Hindlimb muscle (tissue), 1 donor: ENCODE measurements around the gene ABLIM1. TPM values are rescaled to one million over a fixed set of nuclear protein-coding genes. Genes with fewer than 3 reads are reported as not detected.
A peak's percentile ranks its signal among the peaks of the same experiment; 100 is the strongest.
"Not testable (repeated sequence)": the region's sequence is repeated elsewhere in the genome, so short reads cannot be mapped to it uniquely, and the experiment has no call there.

Experiments used
- DNase-seq: peaks from one replicate; pipeline ENCODE4 v3.0.0-alpha.2; 2013
- polyA plus RNA-seq: library from polyadenylated mRNA; unstranded; fragments of 120-200 nt; gene quantifications from one replicate; pipeline ENCODE4 v1.2.1, GENCODE V29; 2013; ENCODE audit not compliant: insufficient read length

ABLIM1 gene
- 43.9 TPM for polyA plus RNA-seq

DNA sequence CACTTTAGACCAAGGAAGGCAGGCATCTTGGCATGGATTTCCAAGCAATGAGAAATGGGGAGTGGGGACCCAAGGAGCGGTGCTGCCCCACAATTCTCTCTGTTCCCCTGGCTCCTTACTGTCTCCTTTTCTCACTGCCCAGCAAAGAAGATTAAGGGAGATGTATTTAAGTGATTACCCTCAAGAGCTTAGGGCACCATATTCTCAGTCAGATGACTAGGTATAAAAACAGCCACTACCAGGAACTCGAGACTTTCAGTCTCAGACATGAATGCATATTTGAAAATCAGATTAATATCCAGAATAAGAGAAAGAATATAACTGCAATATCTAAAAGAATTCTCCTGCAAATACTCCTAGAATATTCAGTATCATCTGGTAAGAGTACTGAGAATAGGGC is at the start of gene ABLIM1:
TSS of gene ABLIM1 (minus strand) at position 101 of the 400 bp plus-strand sequence. CDS start at position 26, 75 bp downstream.
- DNase-seq, result no peak

DNA sequence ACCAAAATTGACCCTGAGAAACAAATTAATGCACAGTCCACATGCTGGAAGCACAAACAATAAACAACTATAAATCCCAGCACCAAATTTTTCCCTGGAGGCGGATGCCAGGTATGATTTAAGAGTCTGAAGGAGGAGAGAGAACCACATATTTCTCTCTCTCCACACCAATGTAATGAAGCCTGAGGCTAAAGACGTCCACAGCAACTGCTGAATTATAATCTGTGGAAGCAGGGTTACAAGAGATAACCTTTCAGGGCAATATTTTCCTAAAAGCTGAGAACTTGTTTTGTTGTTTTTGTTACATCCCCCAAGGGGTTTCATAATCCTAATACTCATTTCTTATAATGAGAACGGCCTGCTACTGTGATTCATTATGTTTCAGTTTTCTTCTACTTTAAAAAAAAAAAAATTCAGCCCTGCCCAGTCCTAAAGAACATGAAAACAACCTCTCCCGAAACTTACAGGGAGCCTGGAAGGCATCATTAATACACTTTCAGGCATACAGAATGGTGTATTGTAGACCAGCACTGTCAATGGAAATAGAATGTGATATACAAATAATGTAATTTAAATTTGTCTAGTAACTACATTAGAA is 48.5 kb upstream of the ABLIM1 start:
- DNase-seq, result no peak

DNA sequence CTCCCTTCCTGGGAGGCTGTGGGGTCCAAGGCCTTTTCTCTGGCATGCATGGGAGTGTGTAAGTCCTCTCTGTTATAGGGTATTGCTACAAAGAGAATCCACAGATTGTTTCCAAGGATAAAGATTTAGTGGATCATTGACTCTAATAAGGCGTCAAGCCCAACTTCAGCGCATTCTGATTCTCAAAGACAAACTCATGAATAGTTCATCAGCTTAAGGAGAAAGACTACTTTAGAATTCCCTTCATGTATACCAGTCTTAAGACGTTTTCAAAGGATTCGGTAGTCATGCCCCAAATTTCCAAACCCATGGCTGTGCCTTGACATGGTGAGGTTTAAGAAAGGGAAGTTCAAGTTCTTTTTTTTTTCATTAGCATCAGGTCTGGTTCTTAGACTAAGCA is 46.6 kb upstream of the ABLIM1 start:
- DNase-seq, result no peak

DNA sequence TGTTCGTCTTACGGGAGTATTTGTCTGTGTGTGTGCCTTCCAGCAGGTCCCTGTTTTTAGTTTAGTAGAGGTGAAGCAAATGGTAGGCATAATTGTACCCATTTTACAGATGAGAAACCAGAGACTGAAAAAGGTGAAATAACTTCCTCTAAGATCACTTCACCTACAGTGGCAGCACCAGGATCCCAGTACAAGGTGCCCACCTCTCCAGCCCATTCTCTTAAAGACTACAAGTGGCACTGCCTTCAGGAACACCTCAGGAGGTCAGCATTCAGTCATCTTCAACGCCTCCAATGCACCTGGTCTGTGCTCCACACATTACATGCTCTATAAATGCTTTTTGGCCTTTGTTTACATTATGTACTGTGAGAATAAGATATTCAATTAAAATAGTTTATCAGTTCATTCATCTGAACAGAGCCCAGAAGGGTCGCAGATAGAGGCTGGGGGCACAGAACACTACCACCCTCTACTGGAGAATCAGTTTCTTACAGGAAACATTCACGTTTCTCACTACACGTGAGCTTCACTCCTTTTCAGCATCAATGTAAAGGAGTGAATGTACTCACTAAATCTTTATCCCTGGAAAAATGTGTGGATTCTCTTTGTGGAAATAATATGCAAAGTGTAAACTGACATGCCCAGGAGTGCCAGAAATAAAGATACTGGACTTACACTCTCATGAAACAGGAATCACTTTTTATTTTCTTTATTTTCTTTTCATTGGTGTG is 45.5 kb upstream of the ABLIM1 start:
- DNase-seq, result no peak

DNA sequence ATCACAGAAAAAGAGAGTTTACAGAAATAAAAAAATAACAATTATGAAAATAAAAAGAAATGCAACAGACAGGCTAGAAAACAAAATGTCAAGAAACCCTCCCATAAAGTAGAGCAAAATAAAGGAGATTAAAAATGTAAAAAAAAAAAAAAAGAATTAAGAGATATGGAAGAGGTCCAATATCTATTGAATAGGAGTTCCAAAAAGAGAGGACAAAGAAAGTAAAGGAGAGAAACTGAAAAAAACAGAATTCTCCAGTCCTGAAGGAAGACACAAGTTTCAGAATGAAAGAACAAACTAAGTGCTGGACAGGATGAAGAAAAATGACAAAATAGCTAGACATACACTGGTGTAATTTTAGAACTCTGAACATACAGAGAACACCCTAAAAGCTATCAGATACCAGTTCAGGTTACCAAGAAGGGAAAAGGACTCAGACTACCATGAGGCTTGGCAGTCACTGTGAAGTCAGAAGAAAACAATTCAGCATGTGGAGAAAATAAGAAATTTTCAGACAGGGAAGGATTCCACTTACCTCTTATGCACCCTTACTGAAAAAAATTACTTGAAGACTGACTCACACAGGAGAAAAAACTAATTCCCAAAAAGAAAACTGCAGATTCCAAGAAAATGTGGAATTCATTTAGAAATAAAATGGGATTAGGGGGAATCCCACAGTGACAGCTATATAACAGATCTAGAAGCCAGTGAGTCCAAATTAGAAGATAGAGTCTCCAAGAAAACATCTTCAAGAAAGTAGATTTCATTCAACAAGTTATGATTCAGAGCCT is 40.4 kb upstream of the ABLIM1 start:
- no peak for DNase-seq

DNA sequence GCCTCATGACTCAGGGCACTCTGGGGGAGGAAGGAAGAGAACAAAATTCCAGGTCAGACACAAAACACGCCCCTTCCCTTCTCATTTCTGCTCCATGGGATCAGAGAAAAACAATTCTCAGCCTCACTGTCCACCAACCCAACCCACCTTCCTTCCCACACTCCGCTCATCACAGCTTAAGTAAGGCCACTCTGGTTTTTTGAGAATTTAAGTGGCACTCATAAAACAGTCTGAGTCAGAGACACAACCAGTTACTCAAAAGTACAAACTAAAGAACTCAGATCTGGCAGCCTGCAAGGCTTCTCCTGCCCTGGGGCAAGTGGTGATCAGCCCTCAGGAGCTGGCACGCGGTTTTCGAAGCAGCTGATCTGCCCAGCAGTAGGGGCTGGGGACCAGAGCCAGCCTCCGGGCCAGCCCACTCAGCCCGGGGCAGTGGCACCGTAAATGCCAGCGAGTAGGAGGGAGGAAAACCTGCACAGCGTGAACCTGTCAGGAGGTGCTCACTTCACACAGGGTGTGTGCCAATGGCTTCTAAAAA is 39.1 kb upstream of the ABLIM1 start:
- DNase-seq, result no peak

DNA sequence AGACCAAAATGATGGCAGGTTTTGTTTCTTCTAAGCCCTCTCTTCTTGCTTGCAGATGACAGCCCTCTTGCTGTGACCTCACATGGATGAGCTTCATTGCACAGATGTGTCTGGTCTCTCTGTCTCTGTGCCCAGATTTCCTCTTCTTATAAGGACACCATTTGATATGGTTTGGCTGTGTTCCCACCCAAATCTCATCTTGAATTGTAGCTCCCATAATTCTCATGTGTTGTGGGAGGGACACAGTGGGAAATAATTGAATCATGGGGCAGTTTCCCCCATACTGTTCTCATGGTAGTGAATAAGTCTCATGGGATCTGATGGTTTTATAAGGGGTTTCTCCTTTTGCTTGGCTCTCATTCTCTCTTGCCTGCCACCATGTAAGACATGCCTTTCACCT is 38.2 kb upstream of the ABLIM1 start:
- not testable (repeated sequence) for DNase-seq

DNA sequence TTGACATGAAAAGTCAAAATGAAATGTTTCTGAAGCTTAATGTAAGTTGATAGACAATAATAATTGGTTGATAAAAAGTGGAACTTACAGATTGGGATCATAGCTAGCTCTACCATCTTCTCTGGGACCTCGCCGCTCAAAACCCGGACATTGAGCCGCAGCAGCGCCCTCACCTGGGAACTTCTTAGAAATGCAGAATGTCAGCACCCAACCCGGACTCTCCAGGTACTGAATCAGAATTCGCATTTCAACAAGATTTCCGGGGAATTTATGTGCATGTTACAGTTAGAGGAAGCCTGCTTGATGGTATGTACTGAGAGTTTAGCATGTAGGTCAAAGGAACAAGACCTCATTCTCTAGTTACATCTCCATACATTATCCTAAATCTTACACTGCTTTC is 36.7 kb upstream of the ABLIM1 start:
- no peak for DNase-seq

DNA sequence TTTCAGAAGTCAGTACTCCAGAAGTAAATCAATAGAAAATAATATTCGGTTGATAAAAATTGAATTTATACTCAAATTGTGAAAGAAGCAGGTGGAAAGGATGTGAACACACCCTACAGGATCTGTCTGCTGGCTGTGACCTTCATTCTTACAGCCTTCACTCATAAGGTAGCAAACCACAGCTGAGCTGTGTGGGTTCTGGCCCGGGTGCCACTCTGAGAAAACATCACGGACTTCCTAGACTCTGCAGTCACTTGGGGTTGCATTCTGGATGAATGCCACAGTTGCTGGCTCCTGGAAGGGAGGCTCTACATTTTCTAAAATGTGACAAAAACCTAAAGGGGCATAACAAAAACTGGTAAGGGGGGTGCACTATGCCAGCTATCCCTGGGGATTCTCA is 36.0 kb upstream of the ABLIM1 start:
- no peak for DNase-seq

DNA sequence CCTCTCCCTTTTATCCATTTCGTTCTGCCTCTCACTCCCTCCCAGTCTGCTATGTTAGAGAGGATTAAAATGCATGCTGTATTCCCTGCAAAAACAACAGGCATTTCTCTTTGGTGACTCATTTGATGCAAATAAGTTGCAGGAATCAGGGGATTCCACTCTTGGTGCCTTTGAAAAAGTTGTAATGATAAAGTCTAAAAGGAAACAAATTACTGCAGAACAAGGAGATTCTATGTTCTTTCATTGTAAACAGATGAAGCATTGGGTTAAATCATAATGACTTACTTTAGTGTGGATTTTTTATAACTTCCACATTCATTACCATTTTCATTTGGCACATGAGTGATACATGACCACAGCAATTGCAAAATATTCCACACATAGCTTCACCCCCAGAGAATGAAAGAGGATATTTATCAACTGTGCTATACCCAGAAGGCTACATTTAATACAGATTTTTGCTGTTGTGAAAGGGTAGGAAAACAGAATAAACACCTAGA is 33.4 kb upstream of the ABLIM1 start:
- no peak for DNase-seq

DNA sequence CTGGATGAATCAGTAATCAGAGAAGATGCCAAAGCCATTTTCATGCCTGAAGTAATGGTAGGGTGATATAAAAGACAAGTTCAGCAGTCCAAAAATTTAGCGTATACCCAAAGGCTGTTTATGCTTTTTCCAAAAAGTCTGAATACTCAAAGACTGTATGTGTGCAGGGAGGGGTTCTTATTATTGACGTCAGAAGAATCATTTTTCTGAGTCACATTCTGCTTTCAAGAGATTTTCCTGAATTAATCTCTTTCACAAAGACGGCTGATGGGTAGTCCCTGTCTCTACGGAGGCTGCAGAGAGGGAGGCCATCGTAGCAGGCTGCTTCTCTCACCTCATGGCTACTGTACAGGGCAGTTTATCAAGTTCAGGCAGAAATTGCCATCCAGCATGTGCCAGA is 30.7 kb upstream of the ABLIM1 start:
- DNase-seq, result no peak

DNA sequence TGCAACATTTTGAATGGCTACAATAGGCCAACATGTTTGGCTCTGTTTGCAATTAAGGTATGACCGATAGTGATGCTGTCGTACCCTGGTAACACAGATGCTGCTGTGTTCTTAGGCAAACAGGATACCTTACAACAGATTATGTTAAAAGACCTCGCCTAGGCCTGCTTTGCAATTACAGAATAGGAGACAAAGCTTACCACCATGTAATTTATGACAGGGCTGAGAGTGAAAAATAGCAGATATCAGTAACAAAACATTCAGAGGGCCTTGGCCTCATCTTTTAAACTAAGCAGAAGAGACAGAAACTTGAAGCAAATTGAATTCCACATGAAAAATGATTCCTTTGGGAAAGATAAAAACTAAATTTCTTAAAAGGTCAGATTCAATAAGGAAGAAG is 29.4 kb upstream of the ABLIM1 start:
- DNase-seq, result no peak

DNA sequence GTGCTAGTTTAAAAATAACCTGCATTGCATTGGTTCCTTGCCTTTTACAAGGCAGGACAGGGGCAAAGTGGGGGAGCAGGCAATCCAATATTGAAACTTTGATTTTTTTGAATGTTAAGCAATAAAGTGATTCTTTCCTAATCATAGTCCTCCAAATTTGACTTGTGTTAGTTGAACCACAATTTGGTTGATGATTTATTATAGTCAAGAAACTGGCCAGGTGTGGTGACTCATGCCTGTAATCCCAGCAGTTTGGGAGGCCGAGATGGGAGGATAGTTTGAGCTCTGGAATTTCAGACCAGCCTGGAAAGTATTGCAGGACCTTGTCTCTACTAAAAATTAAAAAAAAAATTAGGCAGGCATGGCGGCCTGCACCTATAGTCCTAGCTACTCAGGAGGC is 27.9 kb upstream of the ABLIM1 start:
- DNase-seq, result no peak

DNA sequence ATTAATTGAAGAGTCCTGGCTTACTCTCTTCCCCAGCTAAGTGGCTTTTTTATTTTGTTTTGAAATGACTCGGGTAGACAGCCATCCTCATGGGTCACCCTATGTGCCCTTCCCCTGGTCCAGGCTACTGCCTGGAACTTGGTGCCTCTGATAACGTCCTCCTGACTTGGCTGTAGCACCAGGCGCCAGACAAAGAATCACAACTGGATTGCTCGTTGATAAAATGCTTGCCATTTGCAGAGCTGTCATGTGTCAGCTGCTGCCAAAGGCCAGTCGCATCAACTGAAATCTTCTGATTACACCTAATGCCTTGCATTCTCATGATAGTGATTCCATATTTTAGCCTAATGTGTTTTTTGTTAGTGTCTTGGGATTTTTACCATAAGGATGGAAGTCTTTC is 27.4 kb upstream of the ABLIM1 start:
- no peak for DNase-seq

DNA sequence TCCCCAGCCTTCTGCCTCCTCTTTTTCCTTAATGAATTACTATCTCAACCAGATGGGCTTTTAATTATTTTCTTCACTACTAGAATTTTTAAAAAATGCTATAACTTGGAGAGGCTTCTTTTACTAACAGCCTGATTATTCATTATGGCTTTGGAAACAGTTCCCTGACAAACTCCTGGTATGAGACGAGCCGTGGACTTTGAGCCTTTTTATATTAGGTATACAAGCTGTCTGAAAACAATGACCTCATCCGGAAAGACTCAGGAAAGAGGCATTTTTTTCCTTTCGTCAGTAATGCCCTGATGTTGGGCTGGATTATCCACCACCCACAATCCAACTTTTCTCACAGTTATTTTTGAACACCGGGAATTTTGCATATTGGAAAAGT is 26.7 kb upstream of the ABLIM1 start:
- peak; percentile 66 for DNase-seq

DNA sequence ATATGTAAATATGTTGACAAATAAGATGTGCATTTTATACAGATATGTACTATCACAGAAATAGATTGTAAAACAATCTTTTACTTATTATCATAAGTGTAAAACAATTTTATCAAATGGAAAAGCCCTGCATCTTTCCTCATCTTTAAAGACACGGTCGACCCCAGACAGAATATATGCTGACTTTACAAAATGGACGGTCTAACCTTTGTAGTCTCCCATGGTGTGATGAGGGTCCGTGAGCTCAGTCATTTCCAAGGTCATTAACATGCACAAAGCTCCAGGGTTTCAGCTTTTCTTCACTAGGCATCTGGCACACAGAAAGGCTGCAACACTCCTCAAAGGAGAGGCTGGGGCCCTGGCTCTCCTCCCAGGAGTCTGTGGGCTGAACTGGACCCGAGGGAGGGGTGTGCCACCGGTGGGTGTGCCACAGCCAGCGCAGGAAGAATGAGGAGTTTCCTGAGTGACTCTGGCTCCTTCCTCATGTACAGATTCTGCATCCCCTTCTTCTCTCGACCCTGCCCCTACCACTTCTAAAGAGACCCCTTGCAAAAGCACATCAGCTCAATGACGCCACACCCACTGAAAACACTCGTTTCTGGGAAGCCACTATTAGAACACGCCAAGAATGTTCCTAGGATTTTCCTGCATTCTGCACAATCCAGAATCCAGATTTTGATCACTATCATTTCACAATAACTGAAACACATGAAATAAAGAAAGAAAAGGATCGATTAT is 26.2 kb upstream of the ABLIM1 start:
- DNase-seq, result peak; percentile 44

DNA sequence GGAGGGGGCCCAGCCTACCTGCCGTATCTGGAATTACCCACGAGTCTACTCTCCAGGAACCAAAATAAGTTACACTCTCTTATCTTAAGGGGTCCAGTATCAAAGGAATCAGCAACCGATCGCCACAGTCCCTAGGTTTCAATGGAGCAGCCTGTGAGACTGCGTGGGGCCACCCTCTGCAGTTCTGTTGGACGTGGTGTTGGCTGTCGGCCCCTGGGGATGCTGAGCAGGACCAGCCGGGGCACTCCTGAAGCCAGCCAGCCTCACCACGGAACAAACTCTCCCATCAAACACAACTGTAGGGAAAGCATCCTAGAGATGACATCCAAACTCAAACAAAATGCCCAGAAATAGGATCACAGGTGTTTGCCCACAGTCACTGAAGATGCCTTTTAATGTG is 25.5 kb upstream of the ABLIM1 start:
- no peak for DNase-seq

DNA sequence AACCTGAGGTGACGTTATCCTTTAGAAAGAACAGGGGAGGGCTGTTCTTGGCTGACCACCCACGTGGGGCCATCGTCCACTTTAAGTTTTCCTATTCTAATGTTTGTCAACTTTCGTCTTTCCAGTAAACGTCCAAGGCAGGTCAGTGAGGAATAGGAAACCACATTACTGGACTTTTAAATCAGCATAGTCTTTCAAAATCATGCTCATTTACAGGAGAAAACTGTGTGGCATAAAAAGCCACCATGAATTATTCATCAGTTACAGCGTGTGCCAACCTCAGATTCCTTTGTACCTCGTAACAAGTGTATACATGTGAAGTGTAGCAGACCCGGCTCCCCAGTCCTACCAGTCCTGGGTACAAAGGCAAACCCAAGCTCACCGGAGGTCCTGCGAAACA is 25.1 kb upstream of the ABLIM1 start:
- DNase-seq, result no peak

DNA sequence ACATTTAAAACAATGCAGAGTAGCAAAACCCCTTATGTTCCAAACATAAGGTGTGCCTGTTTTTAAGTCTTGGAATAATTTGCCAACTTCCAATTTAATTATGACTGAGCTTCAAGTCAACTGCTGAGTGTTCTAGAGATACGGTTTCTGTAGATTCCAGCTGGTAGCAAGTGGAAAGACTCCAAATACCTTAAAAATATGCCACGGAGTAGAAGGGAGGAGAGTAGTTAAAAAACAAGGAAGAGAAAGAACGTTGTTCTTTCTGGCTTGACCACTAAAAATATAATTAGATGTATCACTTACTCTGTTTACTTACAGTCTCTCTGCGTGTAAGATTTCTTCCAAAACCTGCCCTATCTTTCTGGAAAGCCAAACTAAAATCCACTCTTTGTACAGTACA is 24.5 kb upstream of the ABLIM1 start:
- no peak for DNase-seq

DNA sequence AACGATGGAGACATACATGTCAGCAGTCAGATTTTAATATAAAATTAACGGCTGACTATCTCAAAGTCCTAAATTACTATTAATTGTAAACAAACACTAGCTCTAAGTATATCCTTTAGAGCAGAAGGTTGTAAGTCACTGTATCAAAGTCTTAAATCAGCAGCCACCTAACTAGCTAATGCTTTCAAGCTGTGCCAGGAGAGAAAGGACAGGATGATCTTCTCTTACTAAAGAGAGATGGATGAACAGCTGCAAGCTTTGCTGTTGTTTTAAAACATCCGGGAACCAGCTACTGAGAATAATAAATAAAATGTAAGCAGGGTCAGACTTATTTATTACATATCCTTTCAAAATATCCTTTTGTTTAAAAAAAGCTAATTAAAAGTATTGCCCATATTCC is 24.0 kb upstream of the ABLIM1 start:
- no peak for DNase-seq

DNA sequence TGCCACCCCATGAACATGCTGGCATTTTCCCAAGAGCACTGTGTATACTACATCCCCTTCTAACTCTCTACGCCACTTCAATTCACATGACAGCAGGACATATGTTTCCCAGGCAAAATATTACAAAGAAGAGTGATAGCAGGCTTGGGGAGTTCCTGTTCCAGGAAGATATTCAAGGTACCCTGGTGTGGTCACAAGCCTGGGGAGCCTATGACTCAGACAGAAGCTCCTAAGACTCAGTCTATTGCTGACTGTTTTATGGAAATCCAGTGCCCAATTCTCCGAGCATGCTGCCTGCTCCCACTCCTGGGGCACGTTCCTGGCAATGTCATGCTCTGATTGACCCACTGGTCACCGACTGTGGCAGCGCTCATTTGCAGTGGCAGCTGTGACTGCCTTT is 23.5 kb upstream of the ABLIM1 start:
- DNase-seq, result no peak

DNA sequence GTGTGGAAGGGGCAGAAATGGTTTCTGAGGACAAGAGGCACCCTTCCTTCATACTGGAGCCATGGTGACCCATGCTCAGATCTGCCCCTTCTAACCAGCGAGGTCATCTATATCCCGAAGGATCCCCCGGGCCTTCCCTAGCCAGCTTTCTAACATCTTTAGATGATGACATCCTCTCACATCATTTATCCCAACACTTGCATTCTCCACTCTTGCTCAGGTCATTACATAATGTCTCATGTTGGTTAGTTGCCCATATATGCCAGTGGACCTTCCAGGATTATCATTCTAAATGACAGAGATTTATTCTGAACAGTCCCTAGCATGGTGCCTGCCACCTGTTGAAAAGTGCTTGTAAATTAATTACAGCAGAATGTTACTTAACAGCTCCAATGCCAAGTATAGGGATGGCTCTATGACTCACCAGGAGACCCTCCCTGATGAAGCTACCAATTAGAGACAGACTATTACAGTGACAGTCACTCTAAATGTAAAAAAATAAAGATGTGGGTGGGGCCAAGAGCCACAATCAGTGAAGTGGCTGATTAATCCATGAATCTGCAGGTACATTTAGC is 22.6 kb upstream of the ABLIM1 start:
- DNase-seq, result no peak
